ENCODE data around the gene SMIM33.

GRCh38 chr5:139462586-139463276, 8.1 kb upstream of the SMIM33 start, which contains the start of gene ECSCR:
- TF ChIP-seq CTCF (IDR thresholded peaks at IDR 0.05; ENCODE audit: insufficient read depth, low read length): no peak
- TF ChIP-seq REST (IDR thresholded peaks at IDR 0.05; ENCODE audit: insufficient replicate concordance, low read depth): no peak
- no peak for TF ChIP-seq POLR2AphosphoS5 (IDR thresholded peaks at IDR 0.05; ENCODE audit: low read depth)
- no peak for TF ChIP-seq GABPA (IDR thresholded peaks at IDR 0.05; ENCODE audit: low read depth)
